A673 (cell line): Measurements from ENCODE around the gene FOXJ3. TPM values are rescaled to one million over a fixed set of nuclear protein-coding genes. Genes with fewer than 3 reads are reported as not detected.

Source experiments
- BruUV-seq: library from RNA; stranded (reverse); fragments of 400-500 nt; replicated peaks from 2 replicates; lab custom pipeline; 2021; lab: Mats Ljungman, UMichigan
- CTCF ChIA-PET: fragments of 300-600 bp; sonication (Branson Sonifier 250); formaldehyde crosslinking; loops from one replicate; lab custom pipeline; 2022; ENCODE audit warnings: antibody characterized with exemption; lab: Charles Lee
- POLR2A ChIA-PET: fragments of 300-600 bp; sonication (Branson Sonifier 250); formaldehyde crosslinking; loops from one replicate; lab custom pipeline; 2022; ENCODE audit warnings: antibody characterized with exemption; ENCODE audit not compliant: low non-redundant PET; lab: Charles Lee
- DNase-seq: peaks from one replicate; pipeline ENCODE4 v3.0.0-alpha.2; 2015; ENCODE audit warnings: low spot score
- H3K27ac ChIP-seq: fragments of 200-600 bp; sonication (generic); 2 replicates; pipeline ENCODE4 v1.5.1; 2016; ENCODE audit warnings: mixed run types, low read depth, mild to moderate bottlenecking, mixed read lengths, antibody characterized with exemption, low read length; ENCODE audit not compliant: poor library complexity, severe bottlenecking
- H3K27me3 ChIP-seq: fragments of 200-600 bp; sonication (generic); replicated peaks from 2 replicates; pipeline ENCODE4 v1.6.1; 2017; ENCODE audit warnings: mixed run types, low read depth, mild to moderate bottlenecking, mixed read lengths, antibody characterized with exemption, low read length; ENCODE audit not compliant: insufficient read depth, poor library complexity
- H3K36me3 ChIP-seq: fragments of 200-600 bp; sonication (generic); 2 replicates; pipeline ENCODE4 v1.6.1; 2016; ENCODE audit warnings: mixed run types, mild to moderate bottlenecking, mixed read lengths, antibody characterized with exemption, low read length; ENCODE audit not compliant: insufficient read depth, poor library complexity, severe bottlenecking
- H3K4me1 ChIP-seq: fragments of 200-600 bp; sonication (generic); 2 replicates; pipeline ENCODE4 v1.6.1; 2017; ENCODE audit warnings: mixed run types, mild to moderate bottlenecking, mixed read lengths, antibody characterized with exemption, low read length; ENCODE audit not compliant: insufficient read depth, poor library complexity, severe bottlenecking
- H3K4me3 ChIP-seq: fragments of 200-600 bp; sonication (generic); 2 replicates; pipeline ENCODE4 v1.5.1; 2016; ENCODE audit warnings: low read depth, mixed run types, mild to moderate bottlenecking, mixed read lengths, low read length; ENCODE audit not compliant: poor library complexity, severe bottlenecking
- H3K9me3 ChIP-seq: fragments of 200-600 bp; sonication (generic); 2 replicates; pipeline ENCODE4 v1.6.1; 2016; ENCODE audit warnings: mixed run types, low read depth, mild to moderate bottlenecking, mixed read lengths, antibody characterized with exemption, low read length; ENCODE audit not compliant: poor library complexity, severe bottlenecking
- CTCF ChIP-seq: fragments of 300-800, 200-600 bp; sonication (generic); conservative IDR thresholded peaks from 2 replicates; pipeline ENCODE4 v1.5.1; 2017; ENCODE audit warnings: low read depth, mild to moderate bottlenecking, antibody characterized with exemption, low read length, moderate library complexity, mixed read lengths
- EZH2 ChIP-seq: fragments of 200-600 bp; sonication (generic); IDR thresholded peaks from 2 replicates; pipeline ENCODE4 v1.6.1; 2017; ENCODE audit warnings: borderline replicate concordance, low read depth, mild to moderate bottlenecking, mixed read lengths, antibody characterized with exemption, low read length; ENCODE audit not compliant: poor library complexity, severe bottlenecking
- intact Hi-C: fragments of 100-400 bp; cut with micrococcal nuclease; formaldehyde crosslinking; loops from one replicate; pipeline ENCODE4 v1.10.0; 2022; ENCODE audit not compliant: unreplicated experiment
- total RNA-seq: library from RNA; stranded (reverse); gene quantifications from 2 replicates; pipeline ENCODE4 v1.2.3, GENCODE V29; 2021

Gene FOXJ3
- total RNA-seq, 1 experiment from 2014 or later = 57.9 TPM

GRCh38 chr1:42145389-42145716 is 189.7 kb downstream of the FOXJ3 start:
- Histone ChIP-seq H3K36me3 (no peaks in the 10 kb centered on the region), H3K27me3 (peaks cover 7% of the 10 kb centered on the region), H3K4me1 (no peaks in the 10 kb centered on the region), H3K27ac (no peak overlapping the region), H3K4me3 (no peak overlapping the region), H3K9me3 (no peaks in the 10 kb centered on the region)
- intact Hi-C loops = loop anchor here (10.0 kb wide), 1 partner anchor 571 kb away; no protein-coding TSS in a partner anchor
- ChIA-PET CTCF (no interaction called here), POLR2A (no interaction called here)
- TF ChIP-seq EZH2 = no peak
- TF ChIP-seq CTCF = no peak
- no peak for DNase-seq
- BruUV-seq = no TSS peak

DNA sequence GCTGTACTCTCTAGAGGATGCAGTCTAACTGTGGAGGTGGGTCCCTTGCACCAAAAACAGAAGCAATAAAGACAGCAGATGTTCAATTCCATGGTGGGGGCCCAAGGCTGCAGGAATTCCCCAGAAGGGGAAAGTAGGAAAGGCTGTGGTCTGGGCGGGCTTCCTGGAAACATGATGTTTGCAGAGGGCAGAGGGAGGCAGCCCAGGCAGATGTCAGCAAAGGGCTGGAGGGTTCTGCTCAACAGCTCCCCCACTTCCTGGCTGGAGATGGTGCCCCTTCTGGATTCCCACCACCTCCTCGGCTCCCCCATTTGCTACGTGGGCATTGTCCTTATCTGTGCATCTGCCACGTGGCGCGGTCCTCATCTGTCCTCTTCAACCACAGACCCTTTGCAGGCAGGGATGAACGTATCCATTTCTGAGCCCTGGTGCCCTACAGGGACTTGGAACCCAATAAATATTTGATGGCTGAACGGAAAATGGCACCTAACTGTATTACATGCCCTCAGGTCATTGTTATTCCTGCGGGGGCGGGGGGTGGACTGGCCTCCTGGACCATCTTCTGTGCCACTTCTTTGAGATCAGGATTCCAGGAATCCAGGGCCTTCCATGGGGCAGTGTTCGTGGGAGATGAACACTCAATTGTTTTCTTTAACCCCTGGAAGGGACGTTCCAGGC is 190.2 kb downstream of the FOXJ3 start:
- H3K36me3 ChIP-seq = no peaks in the 10 kb centered on the region
- H3K27me3 ChIP-seq = peaks cover 7% of the 10 kb centered on the region
- intact Hi-C loops = loop anchor here (10.0 kb wide), 1 partner anchor 570 kb away; no protein-coding TSS in a partner anchor
- ChIA-PET POLR2A (no interaction called here), CTCF (no interaction called here)
- no peaks in the 10 kb centered on the region for H3K4me1 ChIP-seq
- no peak overlapping the region for H3K4me3 ChIP-seq
- H3K27ac ChIP-seq = no peak overlapping the region
- DNase-seq = no peak
- no TSS peak for BruUV-seq
- H3K9me3 ChIP-seq = no peaks in the 10 kb centered on the region
- TF ChIP-seq CTCF (0 out of 2 replicates have a peak, but pooled peaks have one; percentile 12), EZH2 (no peak)

DNA sequence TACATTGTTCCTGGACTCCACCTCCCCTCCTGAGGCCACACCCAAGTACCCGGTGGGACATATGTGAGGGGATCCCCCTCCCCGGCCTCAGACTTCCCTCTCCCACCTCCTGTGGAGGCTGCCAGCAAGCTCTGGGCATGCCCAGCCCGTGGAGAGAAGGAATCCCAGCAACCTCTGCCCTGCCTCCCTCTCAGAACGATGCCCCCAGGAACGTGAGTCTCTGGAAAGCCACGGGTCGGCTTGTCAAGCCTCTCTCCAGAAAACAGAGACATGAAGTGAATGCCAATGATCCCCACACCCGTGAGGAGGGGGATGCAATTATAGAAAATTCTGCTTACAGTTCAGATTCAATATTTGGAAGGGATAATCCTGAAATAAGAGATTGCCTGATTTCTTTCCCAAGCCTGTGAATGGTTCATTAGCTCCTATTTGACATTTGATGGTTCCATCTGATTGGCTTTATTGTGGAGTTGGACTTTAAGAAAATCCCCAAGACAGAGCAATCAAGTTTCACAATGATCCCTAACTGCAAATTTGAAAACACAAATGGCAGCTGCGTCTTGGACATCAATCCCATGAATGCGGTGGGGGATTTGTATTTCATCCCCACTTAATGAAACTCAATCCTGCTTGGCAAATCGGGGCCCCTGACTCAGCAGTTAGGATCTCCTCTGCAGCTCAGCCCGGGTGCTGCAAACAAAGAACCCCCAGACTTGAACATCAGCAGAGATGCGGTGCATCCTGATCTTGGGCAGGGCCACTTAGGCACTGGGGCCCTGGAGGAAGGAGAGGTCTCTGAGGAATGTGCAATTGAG is 190.9 kb downstream of the FOXJ3 start:
- DNase-seq = no peak
- Histone ChIP-seq H3K27me3 (peaks cover 7% of the 10 kb centered on the region), H3K4me3 (no peak overlapping the region), H3K4me1 (no peaks in the 10 kb centered on the region), H3K9me3 (no peaks in the 10 kb centered on the region), H3K27ac (no peak overlapping the region), H3K36me3 (no peaks in the 10 kb centered on the region)
- CTCF ChIA-PET = no interaction called here
- intact Hi-C loops = loop anchor here (10.0 kb wide), 1 partner anchor 569 kb away; no protein-coding TSS in a partner anchor
- BruUV-seq = no TSS peak
- no peak for TF ChIP-seq EZH2
- TF ChIP-seq CTCF = no peak
- POLR2A ChIA-PET = no interaction called here
